ENCODE measurements around the gene LAMA5.

Gene LAMA5

GRCh38 chr20:62405108-62405980 is 38.2 kb upstream of the LAMA5 start:
- peak; percentile 60 for DNase-seq

DNA sequence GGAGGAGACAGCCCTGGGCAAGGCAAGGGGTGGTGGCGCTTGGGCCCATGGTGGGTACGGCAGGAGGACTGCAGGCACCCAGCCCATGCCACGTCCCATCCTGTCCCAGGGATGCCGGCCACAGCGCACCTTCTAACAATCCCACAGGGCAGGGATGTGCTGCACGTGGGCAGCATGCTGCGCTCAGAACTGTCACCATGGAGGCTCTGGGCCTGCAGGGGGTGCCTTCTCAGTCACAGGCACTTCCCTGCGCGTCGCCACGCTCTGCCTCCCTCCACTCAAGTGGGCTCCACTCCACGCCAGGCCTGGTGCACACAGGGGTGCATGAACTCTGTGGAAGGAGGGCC is 37.6 kb upstream of the LAMA5 start:
- DNase-seq: no peak

- DNase-seq: no peak
Measured at GRCh38 chr20:62404112-62404665, 37.1 kb upstream of the LAMA5 start.

- no peak for DNase-seq
Measured at GRCh38 chr20:62403331-62403730, 36.2 kb upstream of the LAMA5 start.

- DNase-seq: no peak
Measured at GRCh38 chr20:62402456-62403150, 35.5 kb upstream of the LAMA5 start.

GRCh38 chr20:62401331-62401779 is 34.2 kb upstream of the LAMA5 start:
- DNase-seq: no peak

DNA sequence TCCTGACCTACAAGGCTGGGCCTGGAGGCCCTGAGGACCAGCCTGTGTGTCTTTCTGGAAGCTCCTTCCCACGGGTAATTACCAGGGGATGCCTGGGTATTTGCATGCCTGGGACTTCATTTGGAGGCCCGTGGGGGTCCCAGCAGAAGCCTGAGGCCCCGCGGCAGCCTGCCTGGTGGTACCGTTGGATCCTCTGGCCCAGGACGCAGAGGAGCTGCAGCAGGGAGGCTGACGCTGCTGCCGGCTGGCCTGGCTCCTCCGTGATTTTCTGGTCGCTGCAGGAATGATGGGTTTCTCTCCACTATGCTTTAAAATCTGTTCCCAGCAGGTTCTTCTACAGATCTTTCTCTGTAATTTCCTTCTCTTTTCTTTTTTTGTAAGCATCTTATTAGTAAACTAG is 33.4 kb upstream of the LAMA5 start:
- no peak for DNase-seq

- DNase-seq: no peak
Measured at GRCh38 chr20:62400021-62400420, 32.9 kb upstream of the LAMA5 start.

GRCh38 chr20:62398120-62398821 is 31.2 kb upstream of the LAMA5 start:
- DNase-seq: no peak

DNA sequence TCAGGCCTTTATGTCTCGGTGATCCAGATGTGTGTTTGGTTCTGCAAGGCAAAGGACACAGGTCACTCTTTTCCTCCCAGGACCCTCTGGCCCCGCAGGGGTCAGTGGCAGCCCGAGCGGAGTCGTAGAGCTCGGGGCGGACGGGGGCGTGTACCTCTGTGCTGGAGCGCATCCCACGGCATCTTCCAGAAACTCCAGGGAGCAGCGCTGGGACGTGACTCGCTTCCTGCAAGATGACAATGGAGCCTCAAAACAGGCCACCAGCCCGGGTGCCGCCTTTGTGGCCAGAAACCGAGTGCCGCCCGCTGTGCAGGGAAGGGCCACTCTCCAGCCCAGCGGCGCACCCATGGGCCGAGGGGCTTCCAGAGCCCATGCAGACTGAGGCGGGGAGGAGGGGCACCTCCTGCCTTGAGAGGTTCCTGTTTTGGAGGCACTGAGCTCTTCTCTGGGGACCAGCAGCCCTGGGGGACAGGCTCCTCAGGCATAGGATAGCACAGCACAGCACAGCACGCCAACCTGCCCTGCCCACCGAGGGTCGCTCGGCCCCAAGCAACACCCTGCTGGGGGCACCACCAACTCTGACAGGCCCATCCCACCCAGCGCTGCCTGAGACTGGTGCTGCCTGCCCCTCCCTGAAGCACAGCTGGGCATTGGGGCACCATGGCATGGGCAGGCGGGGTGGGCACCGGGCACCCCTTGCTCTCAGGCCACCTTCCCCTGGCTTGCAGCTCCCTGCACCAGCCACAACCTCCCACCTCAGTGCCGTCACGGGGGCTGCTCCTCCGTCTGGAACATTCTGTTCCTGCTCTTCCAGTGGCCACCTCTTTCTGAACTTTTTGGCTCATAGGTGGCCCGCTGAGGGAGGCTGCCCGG is 29.5 kb upstream of the LAMA5 start:
- no peak for DNase-seq

DNA sequence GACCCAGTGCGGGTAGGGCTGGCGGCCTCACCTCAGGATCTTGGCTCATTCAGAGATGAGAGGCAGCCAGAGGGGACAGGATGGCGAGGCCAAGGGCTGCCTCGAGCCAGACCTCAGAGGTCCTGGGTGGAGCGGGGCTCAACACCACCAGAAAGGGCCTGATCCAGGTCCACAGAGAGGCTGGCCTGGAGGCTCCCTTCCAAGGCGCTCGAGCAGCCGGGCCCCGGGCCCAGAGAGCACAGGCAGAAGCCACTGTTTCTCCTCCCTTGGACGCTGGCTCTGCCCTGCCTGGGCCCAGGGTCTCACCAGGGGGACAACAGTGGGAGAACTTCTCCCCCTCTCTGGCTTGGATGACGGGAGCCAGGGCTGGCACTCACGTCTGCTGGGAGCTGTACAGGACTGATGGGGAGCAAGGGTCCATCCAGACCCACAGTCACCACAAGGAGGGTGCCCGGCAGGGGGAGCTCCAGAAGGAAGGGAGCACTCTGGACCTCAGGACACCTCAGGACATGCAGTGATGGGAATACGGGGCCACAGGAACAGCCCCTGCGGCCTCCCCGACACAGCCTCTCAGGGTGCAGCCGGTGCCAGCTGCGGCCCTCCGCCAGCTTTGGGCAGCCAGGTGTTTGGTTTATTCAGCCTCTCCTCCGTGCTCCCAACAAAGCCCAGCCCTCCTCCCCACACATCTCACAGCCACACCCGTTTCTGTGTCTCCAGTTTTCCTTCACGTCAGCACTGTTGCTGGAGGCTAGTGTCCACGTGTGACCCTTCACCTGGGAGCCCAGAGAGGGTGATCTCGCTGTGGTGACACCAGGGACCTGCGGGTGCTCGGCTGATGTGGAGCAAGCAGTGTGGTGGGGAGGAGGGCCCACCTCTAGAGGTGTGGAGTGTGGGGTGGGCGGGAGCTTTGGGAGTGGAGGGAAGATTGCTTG is 28.5 kb upstream of the LAMA5 start:
- no peak for DNase-seq

GRCh38 chr20:62394248-62395245 is 27.4 kb upstream of the LAMA5 start:
- DNase-seq: no peak

GRCh38 chr20:62393830-62394229 is 26.7 kb upstream of the LAMA5 start:
- DNase-seq: no peak

GRCh38 chr20:62393335-62393665 is 26.2 kb upstream of the LAMA5 start:
- DNase-seq: no peak

DNA sequence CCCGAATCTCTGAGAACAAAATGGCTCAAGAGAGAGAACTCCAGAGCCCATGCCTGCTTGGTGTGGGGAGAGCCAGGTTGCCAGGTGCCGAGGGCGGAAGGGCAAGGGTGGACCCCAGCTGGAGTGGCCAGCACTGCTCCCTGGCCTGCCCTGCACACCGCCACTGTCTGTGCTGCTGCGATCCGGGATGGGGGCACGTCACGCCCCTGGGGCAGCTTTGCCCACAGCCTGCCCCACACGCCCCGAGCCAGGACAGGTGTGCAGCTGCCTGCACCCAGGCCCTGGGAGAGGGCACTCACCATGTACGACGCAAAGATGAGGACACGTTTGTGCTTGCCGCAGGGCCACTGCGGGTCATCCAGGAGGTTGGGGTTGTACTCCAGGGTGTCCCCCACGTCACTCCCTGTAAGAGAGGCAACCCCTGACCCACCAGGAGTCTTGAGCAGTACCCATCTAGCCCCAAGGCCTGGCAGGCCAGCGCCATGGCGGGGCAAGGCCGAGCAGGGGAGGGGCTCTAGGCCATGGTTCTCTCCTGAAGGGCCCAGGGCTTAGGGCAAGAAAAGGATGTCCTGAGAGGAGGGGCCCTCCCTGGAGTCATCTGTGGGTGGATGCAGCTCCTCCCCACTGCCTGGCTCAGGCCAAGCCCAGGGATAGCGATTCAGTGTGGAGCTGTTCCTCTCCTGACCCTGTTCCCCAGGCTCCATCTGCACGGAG is 25.7 kb upstream of the LAMA5 start:
- DNase-seq: no peak

DNA sequence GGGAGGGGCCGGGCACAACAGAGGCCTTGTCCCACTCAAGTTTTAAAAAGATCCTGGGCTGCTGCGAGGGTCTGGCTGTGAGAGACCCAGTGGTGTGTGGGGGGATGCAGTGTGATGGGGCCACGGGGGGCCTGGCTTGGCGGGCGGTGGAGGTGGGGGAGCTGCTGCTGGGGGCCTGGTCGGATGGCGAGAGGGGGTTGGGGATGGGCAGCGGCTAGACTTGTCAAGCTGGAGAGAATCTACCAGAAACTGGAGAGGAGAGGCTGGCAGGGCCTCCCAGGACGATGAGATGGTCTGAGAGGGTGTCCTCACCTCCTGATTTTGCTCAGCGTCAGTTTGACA is 24.9 kb upstream of the LAMA5 start:
- no peak for DNase-seq

DNA sequence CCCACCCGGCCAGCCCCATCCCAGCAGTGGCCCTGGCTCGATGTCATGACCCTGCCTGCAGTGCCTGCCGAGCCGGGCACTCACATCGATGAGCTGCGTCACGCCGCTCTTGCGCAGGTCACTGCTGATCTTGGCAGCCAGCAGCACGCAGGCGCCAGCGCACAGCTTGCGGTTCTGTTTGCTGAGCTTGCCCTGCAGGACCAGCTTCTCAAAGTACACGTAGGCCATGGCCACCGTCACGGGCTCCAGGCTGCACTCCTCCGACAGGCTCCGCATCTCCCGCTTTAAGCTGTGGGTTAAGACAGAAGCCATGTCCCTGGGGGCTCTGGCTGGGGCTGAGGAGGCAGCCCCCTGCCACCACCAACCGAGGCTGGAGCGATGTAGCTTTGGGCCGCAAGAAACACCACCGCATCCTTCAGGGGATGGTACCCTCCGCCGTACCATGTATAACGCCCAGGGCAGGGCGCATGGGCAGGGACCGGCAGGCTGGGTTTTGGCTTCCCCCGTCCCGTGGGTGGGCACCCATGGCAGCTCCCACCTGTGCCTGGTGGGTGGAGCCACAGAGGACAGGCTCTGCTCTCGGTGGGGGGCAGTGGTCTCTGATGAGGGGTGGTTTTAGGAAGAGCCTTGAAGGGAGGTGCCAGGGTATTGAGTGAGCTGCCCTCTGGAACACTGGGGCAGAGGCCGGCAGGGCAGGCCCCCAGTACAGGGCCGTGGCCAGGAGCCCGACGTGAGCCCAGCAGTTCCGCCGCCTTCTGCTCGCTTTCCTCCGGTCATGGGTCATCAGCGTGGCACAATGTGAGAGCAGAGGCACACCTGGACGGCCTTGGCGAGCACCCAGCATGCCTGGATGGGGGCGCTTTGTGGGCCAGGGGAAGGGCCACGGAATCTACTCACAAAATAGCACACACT is 24.3 kb upstream of the LAMA5 start:
- no peak for DNase-seq
